ENCODE results near the gene BHLHE40.

GRCh38 chr3:5013021-5013906 lies 34.0 kb downstream of the BHLHE40 start:
- TF ChIP-seq CREB1 (CRISPR knock-in tag; IDR thresholded peaks at IDR 0.05; ENCODE audit: low read depth) (no peak), EZH2phosphoT487 (IDR thresholded peaks at IDR 0.05; ENCODE audit: unreplicated experiment) (no peak), CTCF (conservative IDR thresholded peaks at IDR 0.05; ENCODE audit: low read depth in 2 of 2) (no peak), EZH2 (IDR thresholded peaks at IDR 0.05; ENCODE audit: low read depth, unreplicated experiment) (no peak), POLR2AphosphoS5 (IDR thresholded peaks at IDR 0.05; ENCODE audit: low read depth) (no peak), ETS1 (IDR thresholded peaks at IDR 0.05) (no peak)
